H9 (cell line): ENCODE results near the gene PHYHIPL. TPM values are rescaled to one million over a fixed set of nuclear protein-coding genes. Genes with fewer than 3 reads are reported as not detected.
A peak's percentile ranks its signal among the peaks of the same experiment; 100 is the strongest.

ENCODE experiments used
- DNase-seq: peaks from one replicate; pipeline ENCODE4 v3.0.0-alpha.2; 2017
- H2AFZ ChIP-seq: one replicate; pipeline ENCODE4 v1.6.1; 2013; ENCODE audit warnings: mild to moderate bottlenecking, low read length, control low read depth, moderate library complexity
- H2AK5ac ChIP-seq: 2 replicates; pipeline ENCODE4 v1.6.1; 2013; ENCODE audit warnings: low read length, control low read depth, mixed read lengths; ENCODE audit not compliant: insufficient read length
- H2BK120ac ChIP-seq: one replicate; pipeline ENCODE4 v1.6.1; 2013; ENCODE audit warnings: low read depth, mild to moderate bottlenecking, low read length, control low read depth, inconsistent platforms; ENCODE audit not compliant: poor library complexity, severe bottlenecking
- H2BK12ac ChIP-seq: 2 replicates; pipeline ENCODE4 v1.6.1; 2013; ENCODE audit warnings: low read length, control low read depth, mixed read lengths, low read depth; ENCODE audit not compliant: insufficient read length
- H2BK15ac ChIP-seq: 2 replicates; pipeline ENCODE4 v1.6.1; 2013; ENCODE audit warnings: low read depth, low read length, control low read depth
- H2BK20ac ChIP-seq: one replicate; pipeline ENCODE4 v1.6.1; 2013; ENCODE audit warnings: low read depth, mild to moderate bottlenecking, low read length, control low read depth, inconsistent platforms; ENCODE audit not compliant: poor library complexity, severe bottlenecking
- H2BK5ac ChIP-seq: 2 replicates; pipeline ENCODE4 v1.6.1; 2013; ENCODE audit warnings: low read length, control low read depth, mixed read lengths; ENCODE audit not compliant: insufficient read length
- H3K14ac ChIP-seq: 2 replicates; pipeline ENCODE4 v1.6.1; 2013; ENCODE audit warnings: low read length, control low read depth; ENCODE audit not compliant: insufficient read depth
- H3K18ac ChIP-seq: 2 replicates; pipeline ENCODE4 v1.6.1; 2013; ENCODE audit warnings: low read depth, mild to moderate bottlenecking, mixed read lengths, low read length, control low read depth; ENCODE audit not compliant: insufficient read length
- H3K23ac ChIP-seq: 2 replicates; pipeline ENCODE4 v1.6.1; 2013; ENCODE audit warnings: low read length, control low read depth, mixed read lengths, low read depth; ENCODE audit not compliant: insufficient read length
- H3K23me2 ChIP-seq: 2 replicates; pipeline ENCODE4 v1.6.1; 2013; ENCODE audit warnings: low read depth, mild to moderate bottlenecking, mixed read lengths, low read length, control low read depth; ENCODE audit not compliant: insufficient read length, poor library complexity, severe bottlenecking
- H3K27ac ChIP-seq: 2 replicates; pipeline ENCODE4 v1.5.1; 2013; ENCODE audit warnings: low read length, control low read depth, mixed read lengths, low read depth; ENCODE audit not compliant: insufficient read length
- H3K27me3 ChIP-seq: 2 replicates; pipeline ENCODE4 v1.6.1; 2013; ENCODE audit warnings: low read length, control low read depth, inconsistent platforms; ENCODE audit not compliant: insufficient read depth
- H3K4ac ChIP-seq: 2 replicates; pipeline ENCODE4 v1.6.1; 2013; ENCODE audit warnings: low read depth, mild to moderate bottlenecking, control low read depth, inconsistent platforms, low read length, moderate library complexity
- H3K4me1 ChIP-seq: 2 replicates; pipeline ENCODE4 v1.6.1; 2013; ENCODE audit warnings: low read length, control low read depth, inconsistent platforms; ENCODE audit not compliant: insufficient read depth
- H3K4me2 ChIP-seq: 2 replicates; pipeline ENCODE4 v1.6.1; 2013; ENCODE audit warnings: low read length, control low read depth, mixed read lengths; ENCODE audit not compliant: insufficient read length, insufficient read depth
- H3K56ac ChIP-seq: 2 replicates; pipeline ENCODE4 v1.6.1; 2013; ENCODE audit warnings: low read depth, mild to moderate bottlenecking, mixed read lengths, low read length, control low read depth; ENCODE audit not compliant: insufficient read length
- H3K79me1 ChIP-seq: 2 replicates; pipeline ENCODE4 v1.6.1; 2013; ENCODE audit warnings: low read depth, mild to moderate bottlenecking, moderate library complexity, low read length, control low read depth, inconsistent platforms; ENCODE audit not compliant: insufficient read depth, poor library complexity, severe bottlenecking
- H3K79me2 ChIP-seq: 2 replicates; pipeline ENCODE4 v1.6.1; 2013; ENCODE audit warnings: low read length, control low read depth, inconsistent platforms; ENCODE audit not compliant: insufficient read depth
- H3K9ac ChIP-seq: 2 replicates; pipeline ENCODE4 v1.6.1; 2013; ENCODE audit warnings: low read length, control low read depth, mixed read lengths; ENCODE audit not compliant: insufficient read length; ENCODE audit errors: extremely low read depth
- H3K9me3 ChIP-seq: one replicate; pipeline ENCODE4 v1.6.1; 2013; ENCODE audit warnings: low read depth, low read length, inconsistent platforms; ENCODE audit not compliant: control insufficient read depth
- H3T11ph ChIP-seq: one replicate; pipeline ENCODE4 v1.6.1; 2013; ENCODE audit warnings: mild to moderate bottlenecking, low read length, control low read depth, inconsistent platforms
- H4K20me1 ChIP-seq: one replicate; pipeline ENCODE4 v1.6.1; 2013; ENCODE audit not compliant: control insufficient read depth, insufficient read length, insufficient read depth
- H4K5ac ChIP-seq: 2 replicates; pipeline ENCODE4 v1.6.1; 2013; ENCODE audit warnings: low read depth, mild to moderate bottlenecking, mixed read lengths, low read length, control low read depth; ENCODE audit not compliant: insufficient read length
- H4K8ac ChIP-seq: replicated peaks from 2 replicates; pipeline ENCODE4 v1.6.1; 2013; ENCODE audit warnings: low read length, control low read depth, mixed read lengths, low read depth; ENCODE audit not compliant: insufficient read length
- H4K91ac ChIP-seq: 2 replicates; pipeline ENCODE4 v1.6.1; 2013; ENCODE audit warnings: low read depth, mild to moderate bottlenecking, moderate library complexity, mixed read lengths, low read length, control low read depth; ENCODE audit not compliant: insufficient read length
- H3K27ac Mint-ChIP-seq, 3 experiments: 2 replicates in 2 of 3; 3 replicates in 1 of 3; pipeline ENCODE4 v1.8.0; 2020 to 2021; ENCODE audit warnings: mixed read lengths in 3 of 3, mild to moderate bottlenecking in 1 of 3, moderate library complexity in 1 of 3
- H3K27me3 Mint-ChIP-seq: 2 replicates; pipeline ENCODE4 v1.8.0; 2021; ENCODE audit warnings: low read depth, mild to moderate bottlenecking, moderate library complexity, mixed read lengths
- H3K36me3 Mint-ChIP-seq, 3 experiments: 2 replicates in 2 of 3; 3 replicates in 1 of 3; pipeline ENCODE4 v1.8.0; 2020 to 2021; ENCODE audit warnings: low read depth in 3 of 3, mixed read lengths in 3 of 3; ENCODE audit not compliant: insufficient read depth in 1 of 3
- H3K4me1 Mint-ChIP-seq, 2 experiments: 2 replicates each; pipeline ENCODE4 v1.8.0; 2020; ENCODE audit warnings: mixed read lengths in 2 of 2
- H3K4me3 Mint-ChIP-seq, 2 experiments: 2 replicates in 1 of 2; 3 replicates in 1 of 2; pipeline ENCODE4 v1.8.0; 2020 to 2021; ENCODE audit warnings: mild to moderate bottlenecking in 2 of 2, mixed read lengths in 2 of 2, moderate library complexity in 1 of 2
- H3K9me3 Mint-ChIP-seq, 2 experiments: 2 replicates in 1 of 2; 3 replicates in 1 of 2; pipeline ENCODE4 v1.8.0; 2020; ENCODE audit warnings: mild to moderate bottlenecking in 2 of 2, mixed read lengths in 2 of 2, moderate library complexity in 1 of 2
- CTCF ChIP-seq: fragments of 200-600 bp; sonication (generic); conservative IDR thresholded peaks from 3 replicates; pipeline ENCODE4 v1.8.0; 2021; ENCODE audit warnings: antibody characterized with exemption, mild to moderate bottlenecking
- WGBS: extraction: QIAGEN DNeasy Blood & Tissue Kit; methylation state at CpG from one replicate; pipeline ENCODE4 v1.1.7; 2013; ENCODE audit warnings: missing lambda C conversion rate, low lambda C conversion rate, mixed read lengths; ENCODE audit not compliant: insufficient read length; ENCODE audit errors: extremely low coverage; 5-methylcytosine and 5-hydroxymethylcytosine counted together
- total RNA-seq: library from RNA; stranded (reverse); gene quantifications from 2 replicates; pipeline ENCODE4 v1.2.1, GENCODE V29; 2021

Gene PHYHIPL
- total RNA-seq, 1 experiment from 2014 or later = 0.44 TPM

GRCh38 chr10:59290448-59290847 is 114.0 kb downstream of the PHYHIPL start:
- no peak for TF ChIP-seq CTCF
- H3K9me3 ChIP-seq = no peaks in the 10 kb centered on the region
- no peak overlapping the region for H2BK12ac ChIP-seq
- H3K18ac ChIP-seq = no peak overlapping the region
- Mint-ChIP-seq H3K4me1 (peaks cover 30 to 33% of the 10 kb centered on the region in 2 experiments), H3K27me3 (no peaks in the 10 kb centered on the region), H3K9me3 (peaks cover 2 to 3% of the 10 kb centered on the region in 2 experiments; a peak in 1 of 5 replicates), H3K27ac (0 out of 7 replicates have a peak overlapping the region, but pooled peaks of 1 of the 3 experiments have one; percentile 1), H3K4me3 (no peak overlapping the region), H3K36me3 (no peaks in the 10 kb centered on the region)
- H3K27ac ChIP-seq = no peak overlapping the region
- H4K8ac ChIP-seq = no peak overlapping the region
- H2BK15ac ChIP-seq = no peak overlapping the region
- no peak overlapping the region for H2AK5ac ChIP-seq
- H3K14ac ChIP-seq = no peak overlapping the region
- no peak overlapping the region for H3K4ac ChIP-seq
- H2BK20ac ChIP-seq = no peak overlapping the region
- no peak overlapping the region for H4K5ac ChIP-seq
- no peaks in the 10 kb centered on the region for H3K79me2 ChIP-seq
- no peak overlapping the region for H2BK120ac ChIP-seq
- H3K9ac ChIP-seq = no peak overlapping the region
- no peak overlapping the region for H4K91ac ChIP-seq
- peaks cover 10% of the 10 kb centered on the region; the same call in 1 of the 2 replicates for H3K4me1 ChIP-seq
- no peak overlapping the region for H3K4me2 ChIP-seq
- H2AFZ ChIP-seq = no peak overlapping the region
- H3K79me1 ChIP-seq = no peaks in the 10 kb centered on the region
- H3K23ac ChIP-seq = no peak overlapping the region
- H3T11ph ChIP-seq = no peak overlapping the region
- H2BK5ac ChIP-seq = no peak overlapping the region
- no peak for DNase-seq
- H4K20me1 ChIP-seq = no peaks in the 10 kb centered on the region
- no peaks in the 10 kb centered on the region for H3K27me3 ChIP-seq
- no peak overlapping the region for H3K56ac ChIP-seq
- H3K23me2 ChIP-seq = peaks cover 3% of the 10 kb centered on the region
- no CpG with 5 or more reads among the region's 4 CpGs for WGBS

Other genes with a start within 250 kb of the PHYHIPL start
- gene FAM13C, start 185.9 kb downstream of the PHYHIPL start, total RNA-seq = 0.31 and 0.39 TPM in 2 replicates